Liver (tissue), 3 donors: Measurements from ENCODE around the gene MGAT4C.

Experiments
- CTCF ChIP-seq: fragments of 150-350 bp; IDR thresholded peaks from 2 replicates; pipeline ENCODE4 v1.5.1; 2017; ENCODE audit warnings: improper control_type of control experiment, low read depth, low read length; ENCODE audit not compliant: missing input control
- EGR1 ChIP-seq, 2 donors: IDR thresholded peaks; 2 replicates each; pipeline ENCODE4 v1.6.1; 2016 to 2018; ENCODE audit warnings: antibody characterized with exemption in 2 of 2, low read depth in 2 of 2
- FOXA1 ChIP-seq: IDR thresholded peaks from 2 replicates; pipeline ENCODE4 v1.6.1; 2016; ENCODE audit warnings: antibody characterized with exemption
- JUND ChIP-seq, 2 donors: IDR thresholded peaks; 2 replicates each; pipeline ENCODE4 v1.6.1; 2016; ENCODE audit warnings: antibody characterized with exemption in 2 of 2
- RAD21 ChIP-seq, 2 donors: IDR thresholded peaks; 2 replicates each; pipeline ENCODE4 v1.6.1; 2016; ENCODE audit warnings: antibody characterized with exemption in 2 of 2, mild to moderate bottlenecking in 2 of 2
- RXRA ChIP-seq, 2 donors: IDR thresholded peaks; 2 replicates each; pipeline ENCODE4 v1.6.1; 2017 to 2018; ENCODE audit warnings: antibody characterized with exemption in 2 of 2, mild to moderate bottlenecking in 1 of 2
- SP1 ChIP-seq: IDR thresholded peaks from 2 replicates; pipeline ENCODE4 v1.6.1; 2018; ENCODE audit warnings: antibody characterized with exemption, mild to moderate bottlenecking
- TAF1 ChIP-seq: conservative IDR thresholded peaks from 2 replicates; pipeline ENCODE4 v1.6.1; 2016; ENCODE audit warnings: antibody characterized with exemption, mild to moderate bottlenecking
- YY1 ChIP-seq: IDR thresholded peaks from 2 replicates; pipeline ENCODE4 v1.6.1; 2016; ENCODE audit warnings: antibody characterized with exemption, mild to moderate bottlenecking
- TF ChIP-seq, protein P1 (sequence below): IDR thresholded peaks from 2 replicates; pipeline ENCODE4 v1.6.1; 2016; ENCODE audit warnings: antibody characterized with exemption
- TF ChIP-seq, protein P2 (sequence below): IDR thresholded peaks from 2 replicates; pipeline ENCODE4 v1.6.1; 2016; ENCODE audit warnings: antibody characterized with exemption
- donor health status: healthy.
- donor health status: healthy.

DNA sequence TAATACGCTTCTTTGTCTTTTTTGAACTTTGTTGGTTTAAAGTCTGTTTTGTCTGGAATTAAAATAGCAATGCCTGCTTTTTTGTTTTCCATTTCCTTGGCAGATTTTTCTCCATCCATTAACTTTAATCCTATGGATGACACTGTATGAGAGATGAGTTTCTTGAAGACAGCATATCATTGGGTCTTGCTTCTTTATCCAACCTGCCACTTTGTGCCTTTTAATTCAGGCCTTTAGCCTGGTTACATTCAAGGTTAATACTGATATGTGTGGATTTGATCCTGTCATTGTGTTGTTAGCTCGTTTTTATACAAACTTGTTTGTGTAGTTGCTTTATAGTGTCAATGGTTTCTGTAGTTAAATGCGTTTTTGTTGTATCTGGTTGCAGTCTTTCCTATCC is 214.1 kb downstream of the MGAT4C start:
- TF ChIP-seq RAD21 (IDR thresholded peaks at IDR 0.05) (no peak), CTCF (no peak), EGR1 (IDR thresholded peaks at IDR 0.05; ENCODE audit: low read depth in 2 of 2) (no peak), YY1 (no peak), RXRA (IDR thresholded peaks at IDR 0.05) (no peak), FOXA1 (no peak), JUND (IDR thresholded peaks at IDR 0.05) (no peak), TAF1 (no peak), SP1 (no peak)
- TF ChIP-seq, protein P1, sequence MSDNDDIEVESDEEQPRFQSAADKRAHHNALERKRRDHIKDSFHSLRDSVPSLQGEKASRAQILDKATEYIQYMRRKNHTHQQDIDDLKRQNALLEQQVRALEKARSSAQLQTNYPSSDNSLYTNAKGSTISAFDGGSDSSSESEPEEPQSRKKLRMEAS, result no peak
- TF ChIP-seq, protein P2, sequence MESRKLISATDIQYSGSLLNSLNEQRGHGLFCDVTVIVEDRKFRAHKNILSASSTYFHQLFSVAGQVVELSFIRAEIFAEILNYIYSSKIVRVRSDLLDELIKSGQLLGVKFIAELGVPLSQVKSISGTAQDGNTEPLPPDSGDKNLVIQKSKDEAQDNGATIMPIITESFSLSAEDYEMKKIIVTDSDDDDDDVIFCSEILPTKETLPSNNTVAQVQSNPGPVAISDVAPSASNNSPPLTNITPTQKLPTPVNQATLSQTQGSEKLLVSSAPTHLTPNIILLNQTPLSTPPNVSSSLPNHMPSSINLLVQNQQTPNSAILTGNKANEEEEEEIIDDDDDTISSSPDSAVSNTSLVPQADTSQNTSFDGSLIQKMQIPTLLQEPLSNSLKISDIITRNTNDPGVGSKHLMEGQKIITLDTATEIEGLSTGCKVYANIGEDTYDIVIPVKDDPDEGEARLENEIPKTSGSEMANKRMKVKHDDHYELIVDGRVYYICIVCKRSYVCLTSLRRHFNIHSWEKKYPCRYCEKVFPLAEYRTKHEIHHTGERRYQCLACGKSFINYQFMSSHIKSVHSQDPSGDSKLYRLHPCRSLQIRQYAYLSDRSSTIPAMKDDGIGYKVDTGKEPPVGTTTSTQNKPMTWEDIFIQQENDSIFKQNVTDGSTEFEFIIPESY, result no peak
